HEK293T (cell line): Measurements from ENCODE around the gene CLN5.

ENCODE experiments used
- CTCF ChIA-PET: fragments of 350-600 bp; formaldehyde crosslinking; extraction: SDS; loops from one replicate; lab custom pipeline; 2021; ENCODE audit warnings: antibody characterized with exemption, inconsistent platforms; lab: Yijun Ruan, JAX
- POLR2A ChIA-PET: fragments of 350-600 bp; formaldehyde crosslinking; extraction: SDS; loops from one replicate; lab custom pipeline; 2020; ENCODE audit warnings: antibody characterized with exemption, inconsistent platforms; lab: Yijun Ruan, JAX
- DNase-seq: peaks from one replicate; pipeline ENCODE4 v3.0.0; 2012; ENCODE audit warnings: mixed read lengths; ENCODE audit errors: extremely low spot score
- ARNT ChIP-seq: fragments of 450-650 bp; IDR thresholded peaks from 2 replicates; pipeline ENCODE4 v1.6.1; 2017; ENCODE audit warnings: mild to moderate bottlenecking
- BHLHE40 ChIP-seq: fragments of 450-650 bp; IDR thresholded peaks from 2 replicates; pipeline ENCODE4 v1.6.1; 2016; ENCODE audit warnings: mild to moderate bottlenecking, moderate library complexity, borderline replicate concordance
- CTBP1 ChIP-seq: fragments of 450-650 bp; IDR thresholded peaks from 2 replicates; pipeline ENCODE4 v1.6.1; 2016; ENCODE audit warnings: borderline replicate concordance
- ELF4 ChIP-seq: fragments of 450-650 bp; IDR thresholded peaks from 2 replicates; pipeline ENCODE4 v1.6.1; 2017; ENCODE audit warnings: antibody characterized with exemption
- FOXA1 ChIP-seq: fragments of 450-650 bp; IDR thresholded peaks from 2 replicates; pipeline ENCODE4 v1.6.1; 2016; ENCODE audit warnings: mild to moderate bottlenecking
- FOXK2 ChIP-seq: fragments of 450-650 bp; IDR thresholded peaks from 2 replicates; pipeline ENCODE4 v1.6.1; 2016; ENCODE audit warnings: mild to moderate bottlenecking
- FOXM1 ChIP-seq: fragments of 450-650 bp; IDR thresholded peaks from 2 replicates; pipeline ENCODE4 v1.6.1; 2017; ENCODE audit warnings: mild to moderate bottlenecking, borderline replicate concordance
- HDGF ChIP-seq: fragments of 450-650 bp; IDR thresholded peaks from 2 replicates; pipeline ENCODE4 v1.6.1; 2017; ENCODE audit warnings: antibody characterized with exemption, borderline replicate concordance
- L3MBTL2 ChIP-seq: fragments of 450-650 bp; conservative IDR thresholded peaks from 2 replicates; pipeline ENCODE4 v1.6.1; 2016; ENCODE audit warnings: mild to moderate bottlenecking
- LEF1 ChIP-seq: fragments of 450-650 bp; IDR thresholded peaks from 2 replicates; pipeline ENCODE4 v1.6.1; 2017; ENCODE audit warnings: mild to moderate bottlenecking, borderline replicate concordance
- NFRKB ChIP-seq: fragments of 450-650 bp; IDR thresholded peaks from 2 replicates; pipeline ENCODE4 v1.6.1; 2016; ENCODE audit warnings: mild to moderate bottlenecking, moderate library complexity
- PKNOX1 ChIP-seq: fragments of 450-650 bp; IDR thresholded peaks from 2 replicates; pipeline ENCODE4 v1.6.1; 2016
- SP1 ChIP-seq: fragments of 450-650 bp; IDR thresholded peaks from 2 replicates; pipeline ENCODE4 v1.6.1; 2017
- SUZ12 ChIP-seq: fragments of 450-650 bp; IDR thresholded peaks from 2 replicates; pipeline ENCODE4 v1.6.1; 2016; ENCODE audit warnings: mild to moderate bottlenecking
- TARDBP ChIP-seq: fragments of 450-650 bp; IDR thresholded peaks from 2 replicates; pipeline ENCODE4 v1.6.1; 2016
- ZNF384 ChIP-seq: fragments of 450-650 bp; IDR thresholded peaks from 2 replicates; pipeline ENCODE4 v1.6.1; 2016

Gene CLN5

GRCh38 chr13:76991796-76992547, at the start of gene CLN5:
TSS of gene CLN5 (plus strand) at chr13:76992081. CDS start at chr13:76992099, 18 bp downstream.
- ChIA-PET CTCF (interaction anchor here (0.6 to 2.7 kb wide), 5 partner anchors 10 to 1620 kb away, joined by 3 to 20 read pairs (median 9); no protein-coding TSS in a partner anchor), POLR2A (interaction anchor here (0.6 to 2.5 kb wide), 18 partner anchors 8 to 113 kb away, joined by 3 to 11 read pairs (median 4); partner anchors contain the start of genes FBXL3 and KCTD12)
- TF ChIP-seq SUZ12 (no peak), SP1 (no peak), ELF4 (peak; percentile 84), FOXM1 (peak; percentile 37; the same call in 1 of the 2 replicates), PKNOX1 (no peak), ARNT (no peak), FOXK2 (no peak), L3MBTL2 (peak; percentile 90), LEF1 (peak; percentile 51; the same call in 1 of the 2 replicates), BHLHE40 (no peak), FOXA1 (no peak), HDGF (peak; percentile 81), TARDBP (no peak), NFRKB (no peak), ZNF384 (no peak), CTBP1 (0 out of 2 replicates have a peak, but pooled peaks have one; percentile 20)
- peak; percentile 100 for DNase-seq

- ChIA-PET CTCF (no interaction called here), POLR2A (no interaction called here)
- DNase-seq: no peak
- TF ChIP-seq TARDBP (no peak), HDGF (no peak), FOXK2 (no peak), FOXA1 (no peak), BHLHE40 (no peak), L3MBTL2 (no peak), CTBP1 (no peak), ARNT (no peak), NFRKB (no peak)
Measured at GRCh38 chr13:76942363-76942762, 49.5 kb upstream of the CLN5 start.

GRCh38 chr13:76943646-76944045, 48.2 kb upstream of the CLN5 start:
- POLR2A ChIA-PET: no interaction called here
- TF ChIP-seq ZNF384 (no peak), NFRKB (no peak), ARNT (no peak), FOXM1 (no peak), CTBP1 (no peak), HDGF (no peak), SUZ12 (no peak), TARDBP (no peak), L3MBTL2 (no peak), LEF1 (no peak), FOXA1 (no peak), PKNOX1 (no peak), SP1 (no peak), BHLHE40 (no peak), ELF4 (no peak), FOXK2 (no peak)
- DNase-seq: no peak
- CTCF ChIA-PET: no interaction called here

- DNase-seq: no peak
- TF ChIP-seq SUZ12 (no peak), HDGF (no peak)
- POLR2A ChIA-PET: no interaction called here
- CTCF ChIA-PET: no interaction called here
Measured at GRCh38 chr13:76944456-76944855, 47.4 kb upstream of the CLN5 start.

- TF ChIP-seq NFRKB (no peak), LEF1 (no peak), HDGF (no peak), FOXK2 (no peak), FOXM1 (no peak), BHLHE40 (no peak), CTBP1 (no peak), FOXA1 (no peak), SP1 (no peak), TARDBP (no peak), ZNF384 (no peak), ARNT (no peak), ELF4 (no peak), PKNOX1 (no peak)
- POLR2A ChIA-PET: no interaction called here
- CTCF ChIA-PET: no interaction called here
- no peak for DNase-seq
Measured at GRCh38 chr13:76948149-76948548, 43.7 kb upstream of the CLN5 start, which contains the start of gene ACOD1. TSS of gene ACOD1 (plus strand) at chr13:76948511. CDS start at chr13:76948559, 48 bp downstream.

GRCh38 chr13:76950101-76950500, 41.8 kb upstream of the CLN5 start:
- TF ChIP-seq PKNOX1 (no peak), NFRKB (no peak), L3MBTL2 (no peak), ELF4 (no peak), TARDBP (no peak), LEF1 (no peak), BHLHE40 (no peak), FOXK2 (no peak), ZNF384 (no peak), HDGF (no peak), SUZ12 (no peak), CTBP1 (no peak), ARNT (no peak), SP1 (no peak), FOXA1 (no peak), FOXM1 (no peak)
- no peak for DNase-seq
- POLR2A ChIA-PET: no interaction called here
- CTCF ChIA-PET: interaction anchor here (0.6 kb wide), 1 partner anchor 30 kb away, joined by 3 read pairs; no protein-coding TSS in a partner anchor
